GM10248 (cell line): ENCODE results near the gene NEU1.

Experiments used
- CTCF ChIA-PET: fragments of 300-600 bp; sonication (Branson Sonifier 250); formaldehyde crosslinking; extraction: SDS; loops from one replicate; lab custom pipeline; 2021; ENCODE audit warnings: antibody characterized with exemption; lab: Yijun Ruan, JAX
- POLR2A ChIA-PET: fragments of 350-650 bp; sonication (Branson Sonifier 250); formaldehyde crosslinking; extraction: SDS; loops from one replicate; lab custom pipeline; 2020; ENCODE audit warnings: antibody characterized with exemption; lab: Yijun Ruan, JAX
- DNase-seq: peaks from one replicate; pipeline ENCODE4 v3.0.0; 2012; ENCODE audit errors: extremely low spot score
- CTCF ChIP-seq: IDR thresholded peaks from 2 replicates; pipeline ENCODE4 v1.5.1; 2012; ENCODE audit warnings: mild to moderate bottlenecking, low read depth; ENCODE audit errors: extremely low read depth, missing control alignments, control extremely low read depth

NEU1 gene

GRCh38 chr6:31879901-31880300 lies 17.3 kb upstream of the NEU1 start:
- ChIA-PET CTCF (interaction anchor here (0.6 to 1.5 kb wide), 5 partner anchors 12 to 110 kb away, joined by 3 to 4 read pairs (median 3); no protein-coding TSS in a partner anchor), POLR2A (no interaction called here)
- no peak for TF ChIP-seq CTCF
- DNase-seq: no peak

GRCh38 chr6:31879143-31879542 lies 16.5 kb upstream of the NEU1 start:
- DNase-seq: no peak
- ChIA-PET POLR2A (no interaction called here), CTCF (interaction anchor here (1.4 kb wide), 2 partner anchors 13 to 109 kb away, joined by 3 read pairs; no protein-coding TSS in a partner anchor)
- TF ChIP-seq CTCF: no peak

- ChIA-PET POLR2A (no interaction called here), CTCF (no interaction called here)
- no peak for DNase-seq
- no peak for TF ChIP-seq CTCF
Observed at GRCh38 chr6:31878726-31879125, 16.1 kb upstream of the NEU1 start, which contains the start of gene SLC44A4. TSS of gene SLC44A4 (minus strand) at chr6:31878997. CDS start at chr6:31878980, 17 bp downstream.

GRCh38 chr6:31878222-31878621 lies 15.6 kb upstream of the NEU1 start:
- ChIA-PET POLR2A (no interaction called here), CTCF (interaction anchor here (1.6 kb wide), 1 partner anchor 74 kb away, joined by 4 read pairs; no protein-coding TSS in a partner anchor)
- TF ChIP-seq CTCF: no peak
- DNase-seq: no peak

- CTCF ChIA-PET: interaction anchor here (1.6 kb wide), 1 partner anchor 75 kb away, joined by 4 read pairs; no protein-coding TSS in a partner anchor
- POLR2A ChIA-PET: no interaction called here
- no peak for TF ChIP-seq CTCF
- DNase-seq: no peak
Observed at GRCh38 chr6:31877651-31878161, 15.1 kb upstream of the NEU1 start.

- CTCF ChIA-PET: interaction anchor here (0.9 to 2.3 kb wide), 3 partner anchors 11 to 75 kb away, joined by 3 to 12 read pairs (median 4); no protein-coding TSS in a partner anchor
- DNase-seq: no peak
- no peak for TF ChIP-seq CTCF
- POLR2A ChIA-PET: interaction anchor here (0.5 to 0.6 kb wide), 2 partner anchors 215 to 381 kb away, joined by 3 read pairs; no protein-coding TSS in a partner anchor
Observed at GRCh38 chr6:31877125-31877650, 14.6 kb upstream of the NEU1 start.
